ENCODE data around the gene TRIM66. TPM values are rescaled to one million over a fixed set of nuclear protein-coding genes. Genes with fewer than 3 reads are reported as not detected.

TRIM66 gene
- total and polyA plus RNA-seq, 9 of the 15 experiments (the other 6 are each of a cell fraction or from before 2014, with no cell fraction given): 1.1 to 7.3 (median 4.9) TPM

DNA sequence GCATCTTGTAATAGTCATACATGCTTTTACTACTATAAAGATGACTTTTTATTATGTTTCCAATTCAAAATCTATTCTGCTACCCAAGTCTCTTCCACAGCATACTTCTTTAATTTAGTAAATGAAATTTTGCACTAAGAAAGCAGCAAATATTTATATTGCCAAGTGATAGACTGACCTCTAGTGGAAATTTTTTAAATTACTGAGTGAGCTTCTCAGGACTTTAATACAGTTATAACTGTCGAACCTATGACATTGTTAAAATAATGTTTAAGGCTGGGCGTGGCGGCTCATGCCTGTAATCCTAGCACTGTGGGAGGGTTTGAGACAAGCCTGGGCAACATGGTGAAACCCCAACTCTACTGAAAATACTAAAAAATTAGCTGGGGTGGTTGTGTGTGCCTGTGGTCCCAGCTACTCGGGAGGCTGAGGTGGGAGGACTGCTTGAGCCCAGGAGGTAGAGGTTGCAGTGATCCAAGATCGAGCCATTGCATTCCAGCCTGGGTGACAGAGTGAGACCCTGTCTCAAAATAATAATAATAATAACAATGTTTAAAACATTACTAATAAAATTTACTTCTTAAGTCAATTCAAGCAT, 115.8 kb downstream of the TRIM66 start (continued):
- TF ChIP-seq, protein P1, sequence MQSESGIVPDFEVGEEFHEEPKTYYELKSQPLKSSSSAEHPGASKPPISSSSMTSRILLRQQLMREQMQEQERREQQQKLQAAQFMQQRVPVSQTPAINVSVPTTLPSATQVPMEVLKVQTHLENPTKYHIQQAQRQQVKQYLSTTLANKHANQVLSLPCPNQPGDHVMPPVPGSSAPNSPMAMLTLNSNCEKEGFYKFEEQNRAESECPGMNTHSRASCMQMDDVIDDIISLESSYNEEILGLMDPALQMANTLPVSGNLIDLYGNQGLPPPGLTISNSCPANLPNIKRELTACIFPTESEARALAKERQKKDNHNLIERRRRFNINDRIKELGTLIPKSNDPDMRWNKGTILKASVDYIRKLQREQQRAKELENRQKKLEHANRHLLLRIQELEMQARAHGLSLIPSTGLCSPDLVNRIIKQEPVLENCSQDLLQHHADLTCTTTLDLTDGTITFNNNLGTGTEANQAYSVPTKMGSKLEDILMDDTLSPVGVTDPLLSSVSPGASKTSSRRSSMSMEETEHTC (IDR thresholded peaks at IDR 0.05): no peak
- TF ChIP-seq, protein P2, sequence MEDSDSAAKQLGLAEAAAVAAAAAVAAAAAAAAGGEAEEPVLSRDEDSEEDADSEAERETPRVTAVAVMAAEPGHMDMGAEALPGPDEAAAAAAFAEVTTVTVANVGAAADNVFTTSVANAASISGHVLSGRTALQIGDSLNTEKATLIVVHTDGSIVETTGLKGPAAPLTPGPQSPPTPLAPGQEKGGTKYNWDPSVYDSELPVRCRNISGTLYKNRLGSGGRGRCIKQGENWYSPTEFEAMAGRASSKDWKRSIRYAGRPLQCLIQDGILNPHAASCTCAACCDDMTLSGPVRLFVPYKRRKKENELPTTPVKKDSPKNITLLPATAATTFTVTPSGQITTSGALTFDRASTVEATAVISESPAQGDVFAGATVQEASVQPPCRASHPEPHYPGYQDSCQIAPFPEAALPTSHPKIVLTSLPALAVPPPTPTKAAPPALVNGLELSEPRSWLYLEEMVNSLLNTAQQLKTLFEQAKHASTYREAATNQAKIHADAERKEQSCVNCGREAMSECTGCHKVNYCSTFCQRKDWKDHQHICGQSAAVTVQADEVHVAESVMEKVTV (CRISPR knock-in tag; IDR thresholded peaks at IDR 0.05): peak; percentile 72
- TF ChIP-seq SETDB1 (IDR thresholded peaks at IDR 0.05; ENCODE audit: low read length) (no peak), SMC3 (conservative IDR thresholded peaks at IDR 0.05; ENCODE audit: insufficient read depth, low read depth, low read length) (0 out of 2 replicates have a peak, but pooled peaks have one; percentile 29), ZNF589 (CRISPR knock-in tag; IDR thresholded peaks at IDR 0.05; ENCODE audit: low read depth) (no peak), ZNF124 (CRISPR knock-in tag; IDR thresholded peaks at IDR 0.05) (no peak), MCM3 (IDR thresholded peaks at IDR 0.05) (no peak)
- TF ChIP-seq, protein P3, sequence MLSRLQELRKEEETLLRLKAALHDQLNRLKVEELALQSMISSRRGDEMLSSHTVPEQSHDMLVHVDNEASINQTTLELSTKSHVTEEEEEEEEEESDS (CRISPR knock-in tag; IDR thresholded peaks at IDR 0.05): no peak
- TF ChIP-seq, protein P4, sequence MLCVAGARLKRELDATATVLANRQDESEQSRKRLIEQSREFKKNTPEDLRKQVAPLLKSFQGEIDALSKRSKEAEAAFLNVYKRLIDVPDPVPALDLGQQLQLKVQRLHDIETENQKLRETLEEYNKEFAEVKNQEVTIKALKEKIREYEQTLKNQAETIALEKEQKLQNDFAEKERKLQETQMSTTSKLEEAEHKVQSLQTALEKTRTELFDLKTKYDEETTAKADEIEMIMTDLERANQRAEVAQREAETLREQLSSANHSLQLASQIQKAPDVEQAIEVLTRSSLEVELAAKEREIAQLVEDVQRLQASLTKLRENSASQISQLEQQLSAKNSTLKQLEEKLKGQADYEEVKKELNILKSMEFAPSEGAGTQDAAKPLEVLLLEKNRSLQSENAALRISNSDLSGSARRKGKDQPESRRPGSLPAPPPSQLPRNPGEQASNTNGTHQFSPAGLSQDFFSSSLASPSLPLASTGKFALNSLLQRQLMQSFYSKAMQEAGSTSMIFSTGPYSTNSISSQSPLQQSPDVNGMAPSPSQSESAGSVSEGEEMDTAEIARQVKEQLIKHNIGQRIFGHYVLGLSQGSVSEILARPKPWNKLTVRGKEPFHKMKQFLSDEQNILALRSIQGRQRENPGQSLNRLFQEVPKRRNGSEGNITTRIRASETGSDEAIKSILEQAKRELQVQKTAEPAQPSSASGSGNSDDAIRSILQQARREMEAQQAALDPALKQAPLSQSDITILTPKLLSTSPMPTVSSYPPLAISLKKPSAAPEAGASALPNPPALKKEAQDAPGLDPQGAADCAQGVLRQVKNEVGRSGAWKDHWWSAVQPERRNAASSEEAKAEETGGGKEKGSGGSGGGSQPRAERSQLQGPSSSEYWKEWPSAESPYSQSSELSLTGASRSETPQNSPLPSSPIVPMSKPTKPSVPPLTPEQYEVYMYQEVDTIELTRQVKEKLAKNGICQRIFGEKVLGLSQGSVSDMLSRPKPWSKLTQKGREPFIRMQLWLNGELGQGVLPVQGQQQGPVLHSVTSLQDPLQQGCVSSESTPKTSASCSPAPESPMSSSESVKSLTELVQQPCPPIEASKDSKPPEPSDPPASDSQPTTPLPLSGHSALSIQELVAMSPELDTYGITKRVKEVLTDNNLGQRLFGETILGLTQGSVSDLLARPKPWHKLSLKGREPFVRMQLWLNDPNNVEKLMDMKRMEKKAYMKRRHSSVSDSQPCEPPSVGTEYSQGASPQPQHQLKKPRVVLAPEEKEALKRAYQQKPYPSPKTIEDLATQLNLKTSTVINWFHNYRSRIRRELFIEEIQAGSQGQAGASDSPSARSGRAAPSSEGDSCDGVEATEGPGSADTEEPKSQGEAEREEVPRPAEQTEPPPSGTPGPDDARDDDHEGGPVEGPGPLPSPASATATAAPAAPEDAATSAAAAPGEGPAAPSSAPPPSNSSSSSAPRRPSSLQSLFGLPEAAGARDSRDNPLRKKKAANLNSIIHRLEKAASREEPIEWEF (CRISPR knock-in tag; IDR thresholded peaks at IDR 0.05): no peak
- TF ChIP-seq, protein P5, sequence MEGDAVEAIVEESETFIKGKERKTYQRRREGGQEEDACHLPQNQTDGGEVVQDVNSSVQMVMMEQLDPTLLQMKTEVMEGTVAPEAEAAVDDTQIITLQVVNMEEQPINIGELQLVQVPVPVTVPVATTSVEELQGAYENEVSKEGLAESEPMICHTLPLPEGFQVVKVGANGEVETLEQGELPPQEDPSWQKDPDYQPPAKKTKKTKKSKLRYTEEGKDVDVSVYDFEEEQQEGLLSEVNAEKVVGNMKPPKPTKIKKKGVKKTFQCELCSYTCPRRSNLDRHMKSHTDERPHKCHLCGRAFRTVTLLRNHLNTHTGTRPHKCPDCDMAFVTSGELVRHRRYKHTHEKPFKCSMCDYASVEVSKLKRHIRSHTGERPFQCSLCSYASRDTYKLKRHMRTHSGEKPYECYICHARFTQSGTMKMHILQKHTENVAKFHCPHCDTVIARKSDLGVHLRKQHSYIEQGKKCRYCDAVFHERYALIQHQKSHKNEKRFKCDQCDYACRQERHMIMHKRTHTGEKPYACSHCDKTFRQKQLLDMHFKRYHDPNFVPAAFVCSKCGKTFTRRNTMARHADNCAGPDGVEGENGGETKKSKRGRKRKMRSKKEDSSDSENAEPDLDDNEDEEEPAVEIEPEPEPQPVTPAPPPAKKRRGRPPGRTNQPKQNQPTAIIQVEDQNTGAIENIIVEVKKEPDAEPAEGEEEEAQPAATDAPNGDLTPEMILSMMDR (IDR thresholded peaks at IDR 0.05 in 2 of 3, conservative IDR thresholded peaks at IDR 0.05 in 1 of 3; ENCODE audit: insufficient read depth in 2 of 3, low read depth in 1 of 3, low read length in 3 of 3): peak; percentile 28 to 82 (median 47); a peak in 4 of 6 replicates

All from K562 (cell line).